T-helper 2 cell treated with Interferon-gamma antibody and Interleukin-4, amounts not matched to agents 5 μg/mL and 100 μg/mL, for 36 hours (primary cell): ENCODE measurements around the gene KRT7.

ENCODE experiments used
- DNase-seq: peaks from one replicate; pipeline ENCODE4 v3.0.0; 2021; ENCODE audit warnings: low spot score
- H3K27ac Mint-ChIP-seq: one replicate; pipeline ENCODE4 v1.8.0; 2021; ENCODE audit warnings: mild to moderate bottlenecking, mixed read lengths
- H3K27me3 Mint-ChIP-seq: one replicate; pipeline ENCODE4 v1.8.0; 2021; ENCODE audit warnings: low read depth, mixed read lengths
- H3K36me3 Mint-ChIP-seq: one replicate; pipeline ENCODE4 v1.8.0; 2021; ENCODE audit warnings: low read depth, mixed read lengths
- H3K4me1 Mint-ChIP-seq: one replicate; pipeline ENCODE4 v1.8.0; 2021; ENCODE audit warnings: low read depth, mixed read lengths
- H3K4me3 Mint-ChIP-seq: one replicate; pipeline ENCODE4 v1.8.0; 2022; ENCODE audit warnings: mild to moderate bottlenecking, moderate library complexity, mixed read lengths
- H3K9me3 Mint-ChIP-seq: one replicate; pipeline ENCODE4 v1.8.0; 2021; ENCODE audit warnings: mixed read lengths

Gene KRT7

GRCh38 chr12:52224151-52224550, 8.9 kb upstream of the KRT7 start:
- Mint-ChIP-seq H3K27me3 (peaks cover 50% of the 10 kb centered on the region), H3K36me3 (no peaks in the 10 kb centered on the region), H3K4me1 (no peaks in the 10 kb centered on the region), H3K27ac (no peak overlapping the region), H3K9me3 (no peaks in the 10 kb centered on the region), H3K4me3 (no peak overlapping the region)
- DNase-seq, result no peak

- H3K27ac Mint-ChIP-seq, result no peak overlapping the region
These were observed 7.3 kb upstream of the KRT7 start for GRCh38 chr12:52225752-52226151.

GRCh38 chr12:52226446-52226845, 6.6 kb upstream of the KRT7 start:
- Mint-ChIP-seq H3K9me3 (no peaks in the 10 kb centered on the region), H3K27me3 (peaks cover 60% of the 10 kb centered on the region), H3K4me1 (no peaks in the 10 kb centered on the region), H3K36me3 (no peaks in the 10 kb centered on the region), H3K4me3 (no peak overlapping the region), H3K27ac (no peak overlapping the region)
- DNase-seq, result no peak

More at GRCh38 chr12:52225752-52226151, 7.3 kb upstream of the KRT7 start:
- H3K4me1 Mint-ChIP-seq, result no peaks in the 10 kb centered on the region
- no peak for DNase-seq
- H3K4me3 Mint-ChIP-seq, result no peak overlapping the region
- H3K9me3 Mint-ChIP-seq, result no peaks in the 10 kb centered on the region
- H3K36me3 Mint-ChIP-seq, result no peaks in the 10 kb centered on the region
- H3K27me3 Mint-ChIP-seq, result peaks cover 58% of the 10 kb centered on the region

GRCh38 chr12:52227606-52228166, 5.4 kb upstream of the KRT7 start:
- no peaks in the 10 kb centered on the region for H3K9me3 Mint-ChIP-seq
- no peak for DNase-seq
- H3K4me1 Mint-ChIP-seq, result no peaks in the 10 kb centered on the region
- H3K27me3 Mint-ChIP-seq, result peaks cover 72% of the 10 kb centered on the region
- no peak overlapping the region for H3K27ac Mint-ChIP-seq
- no peak overlapping the region for H3K4me3 Mint-ChIP-seq
- no peaks in the 10 kb centered on the region for H3K36me3 Mint-ChIP-seq

- Mint-ChIP-seq H3K27me3 (peaks cover 75% of the 10 kb centered on the region), H3K36me3 (no peaks in the 10 kb centered on the region), H3K27ac (no peak overlapping the region), H3K9me3 (no peaks in the 10 kb centered on the region), H3K4me1 (no peaks in the 10 kb centered on the region), H3K4me3 (no peak overlapping the region)
- no peak for DNase-seq
These were observed 4.7 kb upstream of the KRT7 start for GRCh38 chr12:52228366-52228765.

GRCh38 chr12:52228931-52229330, 4.1 kb upstream of the KRT7 start:
- Mint-ChIP-seq H3K36me3 (no peaks in the 10 kb centered on the region), H3K9me3 (no peaks in the 10 kb centered on the region), H3K4me1 (no peaks in the 10 kb centered on the region), H3K27me3 (peaks cover 76% of the 10 kb centered on the region), H3K4me3 (no peak overlapping the region), H3K27ac (no peak overlapping the region)
- DNase-seq, result no peak

GRCh38 chr12:52229836-52230343, 3.2 kb upstream of the KRT7 start:
- H3K27me3 Mint-ChIP-seq, result peaks cover 74% of the 10 kb centered on the region
- H3K9me3 Mint-ChIP-seq, result no peaks in the 10 kb centered on the region
- no peak overlapping the region for H3K27ac Mint-ChIP-seq
- no peaks in the 10 kb centered on the region for H3K36me3 Mint-ChIP-seq
- H3K4me1 Mint-ChIP-seq, result no peaks in the 10 kb centered on the region
- no peak for DNase-seq
- no peak overlapping the region for H3K4me3 Mint-ChIP-seq

GRCh38 chr12:52230364-52231281, 2.4 kb upstream of the KRT7 start:
- H3K36me3 Mint-ChIP-seq, result no peaks in the 10 kb centered on the region
- no peaks in the 10 kb centered on the region for H3K4me1 Mint-ChIP-seq
- no peak for DNase-seq

GRCh38 chr12:52231305-52232202, 1.5 kb upstream of the KRT7 start:
- DNase-seq, result no peak
- Mint-ChIP-seq H3K36me3 (no peaks in the 10 kb centered on the region), H3K27me3 (peaks cover 68% of the 10 kb centered on the region), H3K27ac (no peak overlapping the region), H3K4me1 (no peaks in the 10 kb centered on the region), H3K9me3 (no peaks in the 10 kb centered on the region), H3K4me3 (no peak overlapping the region)

More at GRCh38 chr12:52230364-52231281, 2.4 kb upstream of the KRT7 start:
- Mint-ChIP-seq H3K4me3 (no peak overlapping the region), H3K9me3 (no peaks in the 10 kb centered on the region), H3K27me3 (peaks cover 72% of the 10 kb centered on the region), H3K27ac (no peak overlapping the region)

- H3K36me3 Mint-ChIP-seq, result no peaks in the 10 kb centered on the region
- H3K4me3 Mint-ChIP-seq, result no peak overlapping the region
- H3K4me1 Mint-ChIP-seq, result no peaks in the 10 kb centered on the region
- H3K27ac Mint-ChIP-seq, result no peak overlapping the region
- no peak for DNase-seq
- H3K27me3 Mint-ChIP-seq, result peaks cover 64% of the 10 kb centered on the region
- no peaks in the 10 kb centered on the region for H3K9me3 Mint-ChIP-seq
These were observed 805 bp upstream of the KRT7 start for GRCh38 chr12:52232203-52232673.

GRCh38 chr12:52233462-52234207, 592 bp downstream of the KRT7 start:
- H3K4me3 Mint-ChIP-seq, result no peak overlapping the region
- no peaks in the 10 kb centered on the region for H3K9me3 Mint-ChIP-seq
- H3K27ac Mint-ChIP-seq, result no peak overlapping the region
- H3K27me3 Mint-ChIP-seq, result peaks cover 57% of the 10 kb centered on the region
- H3K4me1 Mint-ChIP-seq, result no peaks in the 10 kb centered on the region
- H3K36me3 Mint-ChIP-seq, result no peaks in the 10 kb centered on the region
- no peak for DNase-seq

- Mint-ChIP-seq H3K4me3 (no peak overlapping the region), H3K4me1 (no peaks in the 10 kb centered on the region), H3K9me3 (no peaks in the 10 kb centered on the region), H3K36me3 (no peaks in the 10 kb centered on the region), H3K27ac (no peak overlapping the region), H3K27me3 (peaks cover 52% of the 10 kb centered on the region)
- no peak for DNase-seq
These were observed 1.3 kb downstream of the KRT7 start for GRCh38 chr12:52234223-52234810.
